GM20000 (cell line): Measurements from ENCODE around the gene TPRN.

Experiments used
- DNase-seq: peaks from one replicate; pipeline ENCODE4 v3.0.0; 2012; ENCODE audit warnings: low spot score
- CTCF ChIP-seq: IDR thresholded peaks from 2 replicates; pipeline ENCODE4 v1.5.1; 2012; ENCODE audit warnings: mild to moderate bottlenecking, control low read depth; ENCODE audit errors: extremely low read depth, missing control alignments

The TPRN gene

GRCh38 chr9:137178939-137179630, 21.5 kb downstream of the TPRN start:
- peak; percentile 27 for DNase-seq
- no peak for TF ChIP-seq CTCF

- no peak for DNase-seq
- no peak for TF ChIP-seq CTCF
Measured at GRCh38 chr9:137178201-137178938, 22.2 kb downstream of the TPRN start.

GRCh38 chr9:137176302-137177182, 24.0 kb downstream of the TPRN start:
- peak; percentile 81 for DNase-seq
- TF ChIP-seq CTCF = peak; percentile 5

- DNase-seq = peak; percentile 54
- no peak for TF ChIP-seq CTCF
Measured at GRCh38 chr9:137175345-137175961, 25.1 kb downstream of the TPRN start.

GRCh38 chr9:137174722-137175293, 25.7 kb downstream of the TPRN start:
- DNase-seq = peak; percentile 50
- no peak for TF ChIP-seq CTCF

- no peak for TF ChIP-seq CTCF
Measured at GRCh38 chr9:137173796-137174664, 26.5 kb downstream of the TPRN start.

More at GRCh38 chr9:137173796-137174664, 26.5 kb downstream of the TPRN start:
- DNase-seq = no peak
